ENCODE results near the gene PDE3B.

DNA sequence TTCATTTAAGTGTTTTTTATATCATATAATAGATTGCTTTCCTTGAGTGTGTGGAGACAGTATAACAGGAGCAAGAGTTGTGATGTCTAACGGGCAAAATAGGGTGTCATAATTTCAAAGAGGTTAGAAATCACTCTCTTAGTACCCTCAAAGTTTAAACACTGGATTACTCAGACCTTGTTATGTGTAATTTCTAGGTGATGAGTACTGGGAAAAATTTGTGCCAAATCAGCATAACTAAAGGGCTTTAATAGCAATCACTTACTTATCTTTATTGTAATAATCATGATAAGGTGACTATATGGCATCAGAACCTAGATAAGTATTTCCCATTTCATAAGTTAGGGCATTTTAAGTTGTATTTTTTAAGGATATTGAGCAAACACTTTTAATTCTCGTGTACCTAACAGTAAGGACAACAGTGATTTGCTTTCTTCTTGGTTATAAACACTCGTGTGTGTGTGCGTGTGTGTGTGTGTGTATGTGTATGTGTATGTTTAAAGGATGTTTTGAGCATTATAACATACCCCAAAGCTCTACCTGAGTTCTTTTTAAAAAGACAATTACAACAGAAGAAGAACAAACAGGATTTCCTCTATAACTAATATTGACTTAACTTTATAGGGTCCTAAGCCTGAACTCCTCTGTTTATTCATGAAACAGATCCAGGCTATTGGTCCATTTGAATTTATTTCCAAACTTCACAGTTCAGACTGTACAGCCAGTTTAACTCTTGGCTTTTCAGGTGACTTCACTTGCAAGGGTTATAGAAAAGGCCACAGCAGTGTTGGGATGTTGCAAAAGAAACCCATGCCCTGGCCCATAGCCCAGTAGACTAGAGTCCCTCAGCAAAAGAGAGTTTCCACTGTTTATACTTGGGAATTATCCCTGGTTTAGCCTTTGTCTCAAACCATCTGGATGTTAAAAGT, 23.7 kb upstream of the PDE3B start:
- TF ChIP-seq, protein P1, sequence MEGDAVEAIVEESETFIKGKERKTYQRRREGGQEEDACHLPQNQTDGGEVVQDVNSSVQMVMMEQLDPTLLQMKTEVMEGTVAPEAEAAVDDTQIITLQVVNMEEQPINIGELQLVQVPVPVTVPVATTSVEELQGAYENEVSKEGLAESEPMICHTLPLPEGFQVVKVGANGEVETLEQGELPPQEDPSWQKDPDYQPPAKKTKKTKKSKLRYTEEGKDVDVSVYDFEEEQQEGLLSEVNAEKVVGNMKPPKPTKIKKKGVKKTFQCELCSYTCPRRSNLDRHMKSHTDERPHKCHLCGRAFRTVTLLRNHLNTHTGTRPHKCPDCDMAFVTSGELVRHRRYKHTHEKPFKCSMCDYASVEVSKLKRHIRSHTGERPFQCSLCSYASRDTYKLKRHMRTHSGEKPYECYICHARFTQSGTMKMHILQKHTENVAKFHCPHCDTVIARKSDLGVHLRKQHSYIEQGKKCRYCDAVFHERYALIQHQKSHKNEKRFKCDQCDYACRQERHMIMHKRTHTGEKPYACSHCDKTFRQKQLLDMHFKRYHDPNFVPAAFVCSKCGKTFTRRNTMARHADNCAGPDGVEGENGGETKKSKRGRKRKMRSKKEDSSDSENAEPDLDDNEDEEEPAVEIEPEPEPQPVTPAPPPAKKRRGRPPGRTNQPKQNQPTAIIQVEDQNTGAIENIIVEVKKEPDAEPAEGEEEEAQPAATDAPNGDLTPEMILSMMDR (IDR thresholded peaks at IDR 0.05 in 2 of 3, conservative IDR thresholded peaks at IDR 0.05 in 1 of 3; ENCODE audit: borderline replicate concordance in 1 of 3, insufficient read depth in 1 of 3, low read depth in 2 of 3, low read length in 2 of 3), result no peak
- TF ChIP-seq SIN3A (IDR thresholded peaks at IDR 0.05; ENCODE audit: low read depth), result no peak
- TF ChIP-seq FOSL1 (IDR thresholded peaks at IDR 0.05; ENCODE audit: low read depth), result no peak
- TF ChIP-seq RAD21 (IDR thresholded peaks at IDR 0.05; ENCODE audit: low read depth), result no peak
- no peak for TF ChIP-seq POLR2AphosphoS5 (IDR thresholded peaks at IDR 0.05; ENCODE audit: low read depth, low read length)
- TF ChIP-seq POLR2A (IDR thresholded peaks at IDR 0.05; ENCODE audit: borderline replicate concordance, extremely low read depth, insufficient read depth, insufficient read length), result no peak
- TF ChIP-seq ZNF274 (IDR thresholded peaks at IDR 0.05; ENCODE audit: low read depth, low read length), result no peak
- TF ChIP-seq, protein P2, sequence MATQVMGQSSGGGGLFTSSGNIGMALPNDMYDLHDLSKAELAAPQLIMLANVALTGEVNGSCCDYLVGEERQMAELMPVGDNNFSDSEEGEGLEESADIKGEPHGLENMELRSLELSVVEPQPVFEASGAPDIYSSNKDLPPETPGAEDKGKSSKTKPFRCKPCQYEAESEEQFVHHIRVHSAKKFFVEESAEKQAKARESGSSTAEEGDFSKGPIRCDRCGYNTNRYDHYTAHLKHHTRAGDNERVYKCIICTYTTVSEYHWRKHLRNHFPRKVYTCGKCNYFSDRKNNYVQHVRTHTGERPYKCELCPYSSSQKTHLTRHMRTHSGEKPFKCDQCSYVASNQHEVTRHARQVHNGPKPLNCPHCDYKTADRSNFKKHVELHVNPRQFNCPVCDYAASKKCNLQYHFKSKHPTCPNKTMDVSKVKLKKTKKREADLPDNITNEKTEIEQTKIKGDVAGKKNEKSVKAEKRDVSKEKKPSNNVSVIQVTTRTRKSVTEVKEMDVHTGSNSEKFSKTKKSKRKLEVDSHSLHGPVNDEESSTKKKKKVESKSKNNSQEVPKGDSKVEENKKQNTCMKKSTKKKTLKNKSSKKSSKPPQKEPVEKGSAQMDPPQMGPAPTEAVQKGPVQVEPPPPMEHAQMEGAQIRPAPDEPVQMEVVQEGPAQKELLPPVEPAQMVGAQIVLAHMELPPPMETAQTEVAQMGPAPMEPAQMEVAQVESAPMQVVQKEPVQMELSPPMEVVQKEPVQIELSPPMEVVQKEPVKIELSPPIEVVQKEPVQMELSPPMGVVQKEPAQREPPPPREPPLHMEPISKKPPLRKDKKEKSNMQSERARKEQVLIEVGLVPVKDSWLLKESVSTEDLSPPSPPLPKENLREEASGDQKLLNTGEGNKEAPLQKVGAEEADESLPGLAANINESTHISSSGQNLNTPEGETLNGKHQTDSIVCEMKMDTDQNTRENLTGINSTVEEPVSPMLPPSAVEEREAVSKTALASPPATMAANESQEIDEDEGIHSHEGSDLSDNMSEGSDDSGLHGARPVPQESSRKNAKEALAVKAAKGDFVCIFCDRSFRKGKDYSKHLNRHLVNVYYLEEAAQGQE (IDR thresholded peaks at IDR 0.05; ENCODE audit: low read depth), result no peak
- TF ChIP-seq, protein P3, sequence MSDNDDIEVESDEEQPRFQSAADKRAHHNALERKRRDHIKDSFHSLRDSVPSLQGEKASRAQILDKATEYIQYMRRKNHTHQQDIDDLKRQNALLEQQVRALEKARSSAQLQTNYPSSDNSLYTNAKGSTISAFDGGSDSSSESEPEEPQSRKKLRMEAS (IDR thresholded peaks at IDR 0.05), result no peak
